Activated naive CD4-positive, alpha-beta T cell treated with anti-CD3 and anti-CD28 coated beads, Interleukin-2, amount 50 U/mL, for 72 hours (primary cell): ENCODE data around the gene LDHB. TPM values are rescaled to one million over a fixed set of nuclear protein-coding genes. Genes with fewer than 3 reads are reported as not detected.

Source experiments
- ATAC-seq, 2 donors: fragments of 150-1000 bp; cut with Tn5 transposase; 2 replicates each; pipeline ENCODE4 v1.10.0; 2021; ENCODE audit warnings: mild to moderate bottlenecking in 2 of 2, moderate library complexity in 2 of 2
- DNase-seq, 2 donors: peaks; one replicate each; pipeline ENCODE4 v3.0.0; 2021 to 2022; ENCODE audit warnings: low spot score in 2 of 2
- H3K27ac Mint-ChIP-seq, 2 donors: one replicate each; pipeline ENCODE4 v1.8.0; 2022; ENCODE audit warnings: mild to moderate bottlenecking in 2 of 2, mixed read lengths in 2 of 2
- H3K36me3 Mint-ChIP-seq, 2 donors: one replicate each; pipeline ENCODE4 v1.8.0; 2022; ENCODE audit warnings: mixed read lengths in 2 of 2
- H3K9me3 Mint-ChIP-seq, 2 donors: one replicate each; pipeline ENCODE4 v1.8.0; 2022; ENCODE audit warnings: mixed read lengths in 2 of 2
- total RNA-seq, 2 donors: library from RNA; stranded (reverse); gene quantifications; one replicate each; pipeline ENCODE4 v1.2.3, GENCODE V29; 2022

LDHB gene
- 1,000 to 10,000 TPM; 1,506 to 1,689 TPM for total RNA-seq

DNA sequence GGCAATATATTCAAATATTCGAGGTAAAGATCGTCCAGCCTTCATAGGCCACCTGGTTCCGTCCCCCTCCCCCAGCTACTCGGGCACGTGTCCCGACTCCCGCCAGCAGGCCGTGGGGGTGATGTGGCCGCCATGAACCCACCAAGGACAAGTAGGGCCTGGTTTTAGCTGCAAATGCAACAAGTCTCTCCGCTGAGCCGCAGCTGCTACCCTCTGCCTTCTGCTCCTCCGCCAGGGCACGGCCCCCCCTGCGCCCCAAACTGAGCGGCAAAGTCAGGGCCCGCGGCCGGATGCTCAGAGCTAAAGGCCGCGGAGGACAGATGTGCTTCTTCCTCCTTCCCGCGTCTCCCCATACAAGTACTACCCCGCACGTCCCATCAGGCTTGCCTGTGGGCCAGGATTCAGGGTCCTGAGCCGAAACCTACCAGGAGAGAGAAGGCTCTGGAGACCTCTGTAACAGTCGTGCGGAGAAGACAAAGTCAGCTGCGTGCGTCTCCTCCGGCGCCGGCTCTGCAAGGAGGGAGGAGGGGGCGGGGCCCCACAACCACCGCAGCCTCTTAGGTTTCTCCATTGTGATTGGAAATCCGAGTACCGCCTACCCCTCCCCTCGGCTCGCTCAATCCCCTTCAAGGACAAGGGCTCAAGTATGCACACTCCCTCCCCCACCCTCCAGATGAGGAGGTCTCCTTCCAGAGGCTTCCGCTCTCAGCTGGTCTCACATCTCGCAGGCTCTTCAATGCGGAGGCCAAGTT is at the start of gene LDHB:
LDHB (minus strand) TSS at position 517 of the 752 bp plus-strand sequence. CDS start 3,171 bp downstream, outside the sequence.
- H3K9me3 Mint-ChIP-seq, result no peaks in the 10 kb centered on the region
- peak; percentile 98 to 99 for ATAC-seq
- peak within 1 kb of the TSS; percentile 91 to 99 for H3K27ac Mint-ChIP-seq
- H3K36me3 Mint-ChIP-seq, result peaks cover 30 to 48% of the 10 kb centered on the region in 2 donors
- DNase-seq, result peak; percentile 91 to 92

DNA sequence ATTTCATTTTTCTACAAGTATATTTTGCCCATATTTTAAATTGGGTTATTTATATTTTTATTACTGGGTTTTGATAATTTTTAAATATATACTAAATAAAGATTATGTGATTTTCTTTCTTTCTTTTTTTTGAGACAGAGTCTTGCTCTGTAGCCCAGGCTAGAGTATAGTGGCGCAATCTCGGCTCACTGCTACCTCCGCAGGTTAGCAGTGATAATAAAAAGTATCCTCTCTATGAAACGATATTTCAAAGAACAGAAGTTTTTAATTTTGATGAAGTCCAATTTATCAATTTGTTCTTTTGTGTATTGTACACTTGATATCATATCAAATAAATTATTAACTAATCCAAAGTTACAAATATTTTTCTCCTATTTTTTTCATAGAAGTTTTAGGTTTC is 47.2 kb upstream of the LDHB start:
- no peak overlapping the region for H3K27ac Mint-ChIP-seq
- no peaks in the 10 kb centered on the region for H3K36me3 Mint-ChIP-seq
- H3K9me3 Mint-ChIP-seq, result no peaks in the 10 kb centered on the region
- ATAC-seq, result no peak
- no peak for DNase-seq

GRCh38 chr12:21699851-21700250 is 42.2 kb upstream of the LDHB start:
- H3K36me3 Mint-ChIP-seq, result no peaks in the 10 kb centered on the region
- no peak for DNase-seq
- H3K27ac Mint-ChIP-seq, result no peak overlapping the region
- no peaks in the 10 kb centered on the region for H3K9me3 Mint-ChIP-seq
- ATAC-seq, result no peak

GRCh38 chr12:21697904-21698630 is 40.4 kb upstream of the LDHB start:
- no peak overlapping the region for H3K27ac Mint-ChIP-seq
- ATAC-seq (no peak), DNase-seq (no peak)
- no peaks in the 10 kb centered on the region for H3K9me3 Mint-ChIP-seq
- H3K36me3 Mint-ChIP-seq, result no peaks in the 10 kb centered on the region

DNA sequence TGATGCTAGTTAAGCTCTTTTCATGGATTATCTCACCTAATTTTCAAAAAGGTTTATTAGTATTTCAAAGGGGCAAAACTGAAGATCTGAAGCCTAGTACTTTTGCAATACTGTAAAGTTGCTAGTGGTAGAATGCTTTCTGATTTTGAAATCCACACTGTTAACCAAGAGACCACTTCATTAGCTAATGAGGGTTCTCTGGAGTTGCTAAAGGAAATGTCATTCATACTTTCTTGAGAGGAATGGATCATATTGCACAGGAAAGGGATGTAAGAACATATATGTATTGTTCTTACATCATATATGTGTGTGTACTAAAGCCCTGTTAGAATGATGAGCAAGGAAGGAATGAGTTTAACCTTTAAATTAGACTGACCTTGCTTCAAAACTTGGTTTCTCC is 39.0 kb upstream of the LDHB start:
- Mint-ChIP-seq H3K9me3 (no peaks in the 10 kb centered on the region), H3K36me3 (no peaks in the 10 kb centered on the region), H3K27ac (no peak overlapping the region)
- ATAC-seq (no peak), DNase-seq (no peak)

DNA sequence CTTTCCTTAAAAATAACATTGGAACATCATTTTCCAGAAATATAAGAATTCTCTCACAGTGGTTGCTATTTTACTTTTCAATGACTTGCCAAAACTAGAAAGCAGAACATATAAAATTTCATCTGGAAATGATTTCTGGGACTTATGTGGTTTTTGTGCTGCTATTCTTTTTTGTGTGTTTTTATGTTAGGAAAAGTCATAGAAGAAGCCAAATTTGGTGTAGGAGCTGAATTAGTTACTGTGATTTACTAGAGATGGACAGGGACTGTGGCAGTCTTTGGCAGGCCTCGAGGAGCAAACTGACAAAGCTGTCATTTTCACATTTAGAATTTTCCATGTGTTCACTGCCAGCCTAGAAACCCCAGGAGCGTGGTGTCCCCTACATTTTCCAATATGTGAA is 38.3 kb upstream of the LDHB start:
- DNase-seq (no peak), ATAC-seq (no peak)
- no peaks in the 10 kb centered on the region for H3K9me3 Mint-ChIP-seq
- H3K27ac Mint-ChIP-seq, result no peak overlapping the region
- H3K36me3 Mint-ChIP-seq, result no peaks in the 10 kb centered on the region

DNA sequence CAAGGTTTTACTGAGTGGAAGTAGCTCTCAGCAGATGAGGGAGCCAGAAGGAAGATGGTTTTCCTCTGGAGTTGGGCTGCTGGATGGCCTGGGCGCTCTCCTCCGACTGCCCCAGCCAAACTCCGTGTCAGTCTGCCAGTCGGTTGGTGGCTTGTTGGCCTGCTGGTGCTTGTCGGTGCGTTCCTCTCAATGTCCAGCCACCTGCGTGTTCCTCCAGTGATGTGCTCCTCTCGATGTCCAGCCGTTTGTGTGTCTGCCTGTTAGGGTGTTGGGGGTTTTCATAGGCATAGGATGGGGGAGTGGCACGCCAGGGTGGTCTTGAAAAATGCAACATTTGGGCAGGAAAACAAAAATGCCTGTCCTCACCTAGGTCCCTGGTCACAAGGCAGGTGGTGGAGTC is 37.0 kb upstream of the LDHB start:
- peaks cover 0 to 3% of the 10 kb centered on the region in 2 donors for H3K36me3 Mint-ChIP-seq
- peaks cover 0 to 2% of the 10 kb centered on the region in 2 donors for H3K9me3 Mint-ChIP-seq
- ATAC-seq, result no peak
- DNase-seq, result no peak
- no peak overlapping the region for H3K27ac Mint-ChIP-seq

GRCh38 chr12:21691515-21691914 is 33.9 kb upstream of the LDHB start:
- Mint-ChIP-seq H3K9me3 (peaks cover 8 to 10% of the 10 kb centered on the region in 2 donors), H3K36me3 (peaks cover 10 to 17% of the 10 kb centered on the region in 2 donors), H3K27ac (no peak overlapping the region)
- DNase-seq (no peak), ATAC-seq (peak in 1 of 2 donors; percentile 20)

DNA sequence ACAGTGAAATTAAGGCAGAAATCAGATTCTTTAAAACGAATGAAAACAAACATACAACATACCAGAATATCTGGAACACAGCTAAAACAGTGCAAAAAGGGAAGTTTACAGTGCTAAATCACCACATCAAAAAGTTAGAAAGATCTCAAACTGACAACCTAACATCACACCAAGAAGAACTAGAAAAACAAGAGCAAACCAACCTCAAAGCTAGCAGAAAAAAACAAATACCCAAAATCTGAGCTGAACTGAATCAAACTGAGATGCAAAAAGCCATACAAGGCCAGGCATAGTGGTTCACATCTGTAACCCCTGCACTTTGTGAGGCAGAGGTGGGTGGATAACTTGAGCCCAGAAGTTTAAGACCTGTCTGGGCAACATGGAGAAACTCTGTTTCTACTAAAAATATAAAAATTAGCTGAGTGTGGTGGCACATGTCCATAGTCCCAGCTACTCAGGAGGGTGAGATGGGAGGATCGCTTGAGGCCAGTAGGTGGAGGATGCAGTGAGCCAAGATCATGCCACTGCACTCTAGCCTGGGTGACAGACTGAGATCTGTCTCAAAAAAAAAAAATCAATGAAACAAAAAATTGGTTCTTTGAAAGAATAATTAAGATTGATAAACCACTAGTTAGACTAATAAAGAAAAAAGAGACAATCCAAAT is 33.2 kb upstream of the LDHB start:
- H3K36me3 Mint-ChIP-seq, result peaks cover 10 to 17% of the 10 kb centered on the region in 2 donors
- DNase-seq (no peak), ATAC-seq (peak in 1 of 2 donors; percentile 41)
- peak overlapping the region in 1 of 2 donors; percentile 7 for H3K27ac Mint-ChIP-seq
- H3K9me3 Mint-ChIP-seq, result peaks cover 8 to 10% of the 10 kb centered on the region in 2 donors

GRCh38 chr12:21683115-21683514 is 25.5 kb upstream of the LDHB start:
- DNase-seq, result no peak
- no peaks in the 10 kb centered on the region for H3K9me3 Mint-ChIP-seq
- H3K36me3 Mint-ChIP-seq, result peaks cover 0 to 3% of the 10 kb centered on the region in 2 donors
- no peak for ATAC-seq
- no peak overlapping the region for H3K27ac Mint-ChIP-seq

DNA sequence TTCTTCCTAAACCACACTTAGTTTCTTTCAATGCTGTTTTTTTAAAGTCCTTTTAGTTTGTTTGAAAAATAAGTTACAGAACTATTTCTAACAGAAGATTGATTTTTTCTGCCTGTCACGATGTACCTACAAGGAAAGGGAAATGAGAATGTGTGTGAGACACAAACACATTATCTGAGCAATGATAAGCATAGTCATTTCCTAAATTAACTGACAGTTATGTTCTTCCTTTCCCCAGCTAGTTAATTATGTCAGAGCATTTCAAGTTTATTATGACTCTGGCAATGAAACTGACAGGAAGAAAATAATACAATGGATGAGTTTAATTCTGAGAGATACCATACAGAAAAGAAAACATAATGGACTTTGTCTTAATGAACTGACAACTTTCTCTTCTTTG is 21.3 kb upstream of the LDHB start:
- ATAC-seq, result peak; percentile 45 to 69
- H3K9me3 Mint-ChIP-seq, result no peaks in the 10 kb centered on the region
- peak overlapping the region in 1 of 2 donors; percentile 81 for H3K27ac Mint-ChIP-seq
- no peaks in the 10 kb centered on the region for H3K36me3 Mint-ChIP-seq
- no peak for DNase-seq

DNA sequence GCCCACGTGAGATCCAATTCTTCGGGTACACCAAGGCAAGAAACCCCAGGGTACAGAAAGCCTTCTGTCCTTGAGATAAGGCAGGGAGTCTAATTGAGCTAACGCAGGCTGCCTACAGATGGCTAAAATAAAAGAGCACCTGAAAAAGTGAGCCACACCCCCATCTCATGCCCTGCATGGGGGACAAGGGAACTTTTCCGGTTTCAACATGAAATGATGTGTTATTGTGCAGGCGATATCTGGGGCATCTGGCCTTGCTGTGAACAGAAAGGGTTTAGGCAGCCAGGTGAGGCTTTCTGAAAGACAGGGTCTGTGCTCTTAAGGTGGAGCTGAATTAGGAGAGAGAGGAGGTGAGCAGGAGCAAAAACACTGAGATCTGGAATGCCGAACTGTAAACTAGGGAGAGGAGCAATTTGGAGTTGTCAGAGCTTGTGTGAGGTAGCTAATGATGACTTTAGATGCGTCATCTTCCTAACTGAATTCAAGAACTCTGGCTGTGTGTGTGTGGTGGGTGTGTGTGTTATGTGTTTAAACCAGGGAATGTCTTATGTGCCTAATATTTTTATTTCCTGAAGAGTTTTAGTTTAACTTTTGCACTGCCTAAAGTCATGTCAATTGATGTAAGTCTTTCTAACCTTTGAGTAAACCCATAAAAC is 20.1 kb upstream of the LDHB start:
- Mint-ChIP-seq H3K36me3 (no peaks in the 10 kb centered on the region), H3K27ac (peak overlapping the region in 1 of 2 donors; percentile 81), H3K9me3 (no peaks in the 10 kb centered on the region)
- DNase-seq (no peak), ATAC-seq (peak in 1 of 2 donors; percentile 26)

DNA sequence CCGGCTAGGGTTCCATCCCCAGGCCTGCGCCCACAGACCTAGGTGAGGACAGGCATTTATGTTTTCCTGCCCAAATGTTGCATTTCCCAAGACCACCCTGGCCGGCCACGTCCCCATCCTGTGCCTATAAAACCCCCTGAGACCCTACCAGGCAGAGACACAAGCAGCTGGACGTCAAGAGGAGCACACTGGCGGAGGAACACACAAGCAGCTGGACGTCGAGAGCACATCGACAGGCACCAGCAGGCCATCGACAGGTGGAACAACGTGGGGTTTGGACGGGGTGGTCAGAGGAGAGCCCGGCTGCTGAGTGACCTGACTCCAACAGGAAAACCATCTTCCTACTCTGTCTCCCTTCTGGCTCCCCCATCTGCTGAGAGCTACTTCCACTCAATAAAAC is 19.6 kb upstream of the LDHB start:
- no peaks in the 10 kb centered on the region for H3K9me3 Mint-ChIP-seq
- H3K36me3 Mint-ChIP-seq, result no peaks in the 10 kb centered on the region
- ATAC-seq (no peak), DNase-seq (no peak)
- H3K27ac Mint-ChIP-seq, result peak overlapping the region in 1 of 2 donors; percentile 81

DNA sequence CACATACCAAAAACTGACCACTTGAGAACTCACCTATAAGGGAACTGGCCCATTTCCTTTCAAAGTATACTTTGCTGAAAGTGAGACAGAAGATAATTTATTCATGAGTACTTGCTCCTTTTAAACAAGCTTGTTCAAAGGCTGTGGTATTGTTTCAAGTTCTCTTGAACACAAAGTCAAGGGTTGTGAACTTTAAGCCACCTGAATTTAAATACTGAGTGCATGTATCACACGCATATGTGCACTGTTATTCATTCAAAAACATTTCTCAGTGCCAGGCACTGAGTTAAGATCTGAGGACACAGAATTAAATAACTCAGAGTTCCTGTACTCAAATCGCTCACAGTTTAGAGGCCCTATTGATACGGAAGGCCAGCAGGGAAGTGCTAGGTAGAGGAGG is 19.1 kb upstream of the LDHB start:
- DNase-seq (no peak), ATAC-seq (peak; percentile 73 to 77)
- Mint-ChIP-seq H3K9me3 (no peaks in the 10 kb centered on the region), H3K36me3 (no peaks in the 10 kb centered on the region), H3K27ac (peak overlapping the region in 1 of 2 donors; percentile 81)

DNA sequence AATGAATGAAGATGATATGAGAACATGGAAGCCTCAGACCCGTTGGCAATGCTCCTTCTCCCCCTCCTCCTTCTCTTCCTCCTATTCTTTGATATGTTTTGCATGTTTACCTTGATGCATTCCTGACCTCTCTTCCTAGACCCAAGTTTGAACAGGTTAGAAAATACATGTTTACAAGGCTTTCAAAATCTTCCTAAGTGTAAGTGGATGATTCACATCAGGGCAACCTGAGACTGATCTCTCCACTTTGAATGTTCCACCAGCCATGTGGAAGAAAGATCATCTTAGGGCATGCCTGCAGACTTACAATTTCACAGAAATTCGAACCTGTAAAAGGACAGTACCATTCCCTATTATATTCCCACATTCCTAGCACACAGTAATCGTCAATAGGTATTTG is 18.0 kb upstream of the LDHB start:
- DNase-seq (no peak), ATAC-seq (no peak)
- peak overlapping the region in 1 of 2 donors; percentile 81 for H3K27ac Mint-ChIP-seq
- no peaks in the 10 kb centered on the region for H3K36me3 Mint-ChIP-seq
- H3K9me3 Mint-ChIP-seq, result no peaks in the 10 kb centered on the region

DNA sequence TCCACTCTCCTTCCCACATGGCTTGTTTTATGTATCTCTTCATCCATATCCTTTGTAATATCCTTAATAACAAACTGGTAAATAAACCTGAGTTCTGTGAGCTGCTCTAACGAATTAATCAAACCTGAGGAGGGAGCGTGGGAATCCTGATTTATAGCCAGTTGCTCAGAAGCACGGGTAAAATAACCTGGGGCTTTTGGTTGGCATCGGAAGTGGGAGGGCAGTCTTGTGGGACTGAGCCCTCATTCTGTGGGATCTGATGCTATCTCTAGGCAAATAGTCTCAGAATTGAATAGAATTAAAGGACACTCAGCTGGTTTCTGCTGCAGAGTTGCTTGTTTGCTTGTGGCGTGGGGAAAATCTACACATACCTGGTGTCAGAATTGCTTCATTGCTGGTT is 17.5 kb upstream of the LDHB start:
- DNase-seq, result no peak
- H3K9me3 Mint-ChIP-seq, result no peaks in the 10 kb centered on the region
- no peak for ATAC-seq
- H3K27ac Mint-ChIP-seq, result no peak overlapping the region
- no peaks in the 10 kb centered on the region for H3K36me3 Mint-ChIP-seq
